ENCODE results near the gene GDF15.
"Not testable (repeated sequence)": the region's sequence is repeated elsewhere in the genome, so short reads cannot be mapped to it uniquely, and the experiment has no call there.

- TF ChIP-seq, protein P1, sequence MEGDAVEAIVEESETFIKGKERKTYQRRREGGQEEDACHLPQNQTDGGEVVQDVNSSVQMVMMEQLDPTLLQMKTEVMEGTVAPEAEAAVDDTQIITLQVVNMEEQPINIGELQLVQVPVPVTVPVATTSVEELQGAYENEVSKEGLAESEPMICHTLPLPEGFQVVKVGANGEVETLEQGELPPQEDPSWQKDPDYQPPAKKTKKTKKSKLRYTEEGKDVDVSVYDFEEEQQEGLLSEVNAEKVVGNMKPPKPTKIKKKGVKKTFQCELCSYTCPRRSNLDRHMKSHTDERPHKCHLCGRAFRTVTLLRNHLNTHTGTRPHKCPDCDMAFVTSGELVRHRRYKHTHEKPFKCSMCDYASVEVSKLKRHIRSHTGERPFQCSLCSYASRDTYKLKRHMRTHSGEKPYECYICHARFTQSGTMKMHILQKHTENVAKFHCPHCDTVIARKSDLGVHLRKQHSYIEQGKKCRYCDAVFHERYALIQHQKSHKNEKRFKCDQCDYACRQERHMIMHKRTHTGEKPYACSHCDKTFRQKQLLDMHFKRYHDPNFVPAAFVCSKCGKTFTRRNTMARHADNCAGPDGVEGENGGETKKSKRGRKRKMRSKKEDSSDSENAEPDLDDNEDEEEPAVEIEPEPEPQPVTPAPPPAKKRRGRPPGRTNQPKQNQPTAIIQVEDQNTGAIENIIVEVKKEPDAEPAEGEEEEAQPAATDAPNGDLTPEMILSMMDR (conservative IDR thresholded peaks at IDR 0.05; ENCODE audit: low read length), result not testable (repeated sequence)
- not testable (repeated sequence) for TF ChIP-seq EZH2phosphoT487 (IDR thresholded peaks at IDR 0.05; ENCODE audit: borderline replicate concordance)
These were observed 21.6 kb upstream of the GDF15 start for GRCh38 chr19:18364277-18364825.

Measured in Loucy (cell line).